GM04503 (cell line): ENCODE data around the gene FAM163B.

Experiments used
- DNase-seq: peaks from one replicate; pipeline ENCODE4 v3.0.0-alpha.2; 2012; ENCODE audit warnings: low read depth

Gene FAM163B

DNA sequence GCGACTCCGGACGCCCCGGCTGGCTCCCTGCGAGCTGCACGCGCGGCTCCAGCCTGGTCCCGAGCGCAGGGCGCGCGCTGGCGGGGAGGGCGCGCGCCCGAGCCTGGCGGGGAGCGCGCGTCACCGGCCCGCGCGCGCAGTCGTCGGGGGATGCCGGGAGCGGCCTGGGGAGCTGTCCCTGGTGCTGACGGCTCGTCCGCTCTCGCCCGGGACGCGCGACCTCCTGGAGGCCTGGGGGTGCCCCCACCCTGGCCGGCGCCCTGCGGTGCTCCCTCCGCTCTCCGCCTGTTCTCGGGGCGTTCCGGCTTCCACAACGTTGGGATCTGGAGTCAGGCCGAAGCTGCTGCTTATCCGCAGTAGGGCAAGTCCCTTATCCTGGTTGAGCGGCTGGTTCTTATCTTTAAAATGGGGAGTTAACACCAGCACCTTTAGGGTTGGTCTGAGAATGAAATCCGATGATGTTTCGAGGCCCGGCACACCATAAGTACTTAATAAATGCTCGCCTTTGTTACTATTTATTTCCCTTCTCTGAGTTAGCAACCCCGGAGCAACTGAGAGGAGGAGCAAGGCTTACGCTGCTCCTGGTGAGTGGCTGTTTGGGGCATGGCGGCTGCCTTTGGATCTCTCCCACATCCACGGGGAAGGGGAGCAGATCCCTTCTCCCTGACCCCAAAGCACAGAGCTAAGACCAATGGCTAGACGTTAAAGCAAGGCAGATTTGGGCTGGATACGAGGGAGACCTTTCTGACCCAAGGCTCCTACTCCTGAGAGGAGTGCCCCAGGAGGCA, at the start of gene FAM163B:
Gene FAM163B (minus strand): TSS at position 79 of the 788 bp plus-strand sequence. CDS start 29,166 bp downstream, outside the sequence.
- no peak for DNase-seq

GRCh38 chr9:133657120-133657661, 48.0 kb upstream of the FAM163B start:
- DNase-seq: no peak

DNA sequence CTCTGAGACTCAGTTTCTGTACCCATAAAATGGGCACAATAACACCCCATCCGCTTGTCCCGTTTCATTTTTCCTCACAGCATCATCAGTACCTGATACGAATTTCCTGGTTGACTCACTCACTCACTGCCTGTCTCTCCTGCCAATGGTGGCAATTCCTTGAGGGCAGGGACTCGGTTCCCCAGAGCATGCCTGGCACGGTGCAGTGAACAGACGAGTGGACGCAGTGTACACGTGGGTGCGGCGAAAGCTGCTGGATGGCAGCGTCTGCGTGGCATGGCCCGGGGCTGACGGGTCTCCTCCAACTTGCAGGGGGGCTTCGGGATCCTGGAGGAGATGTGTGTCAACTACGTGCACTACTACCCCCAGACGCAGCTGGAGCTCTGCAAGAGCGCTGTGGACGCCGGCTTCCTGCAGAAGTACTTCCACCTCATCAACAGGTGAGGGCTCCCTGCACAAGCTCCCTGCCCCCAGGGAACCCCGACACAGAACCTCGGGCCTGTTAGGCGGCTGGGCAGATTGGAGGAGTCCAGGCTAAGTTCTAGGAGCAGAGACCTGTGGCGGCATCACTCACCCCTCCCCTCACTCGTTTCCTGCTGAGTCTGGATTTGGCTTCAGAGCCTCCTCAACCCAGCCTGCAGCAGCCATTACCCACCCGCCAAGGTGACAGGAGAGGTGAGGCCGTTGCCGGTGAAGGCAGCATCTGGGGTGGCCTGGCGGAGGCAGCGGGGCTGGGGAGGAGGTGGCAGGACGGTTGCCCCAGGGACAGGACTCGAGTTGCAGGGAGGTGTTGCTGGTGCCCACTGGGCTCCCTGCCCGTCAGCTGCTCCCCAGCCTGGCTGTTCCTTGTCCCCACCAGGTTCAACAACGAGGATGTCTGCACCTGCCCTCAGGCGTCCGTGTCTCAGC, 47.3 kb upstream of the FAM163B start:
- DNase-seq: no peak

- no peak for DNase-seq
These were observed 46.5 kb upstream of the FAM163B start for GRCh38 chr9:133655701-133656100.

- no peak for DNase-seq
These were observed 45.8 kb upstream of the FAM163B start for GRCh38 chr9:133654736-133655657.

DNA sequence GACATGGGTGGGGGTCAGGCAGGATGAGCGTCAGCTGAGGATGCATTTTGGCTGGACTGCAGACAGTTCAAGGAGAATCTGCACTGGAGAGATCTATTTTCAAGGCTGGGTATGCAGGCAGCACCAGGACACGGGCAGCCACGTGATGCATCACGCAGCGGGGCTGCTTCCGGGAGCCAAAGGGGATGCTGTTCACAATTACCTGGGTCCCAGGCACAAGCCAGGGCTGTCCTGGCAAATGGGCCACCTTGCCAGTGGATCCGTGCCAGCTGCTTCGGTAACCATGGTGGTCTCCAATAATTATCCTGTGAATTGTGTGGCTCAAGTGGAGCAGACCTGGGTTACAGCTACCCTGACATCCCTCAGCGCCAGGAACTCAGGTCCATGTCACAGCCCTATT, 44.4 kb upstream of the FAM163B start:
- no peak for DNase-seq

GRCh38 chr9:133650026-133650425, 40.8 kb upstream of the FAM163B start:
- no peak for DNase-seq

- DNase-seq: no peak
These were observed 40.0 kb upstream of the FAM163B start for GRCh38 chr9:133649194-133649593.

GRCh38 chr9:133647765-133648469, 38.7 kb upstream of the FAM163B start:
- no peak for DNase-seq

- no peak for DNase-seq
These were observed 38.0 kb upstream of the FAM163B start for GRCh38 chr9:133647148-133647547.

- DNase-seq: no peak
These were observed 36.0 kb upstream of the FAM163B start for GRCh38 chr9:133645021-133645765.

DNA sequence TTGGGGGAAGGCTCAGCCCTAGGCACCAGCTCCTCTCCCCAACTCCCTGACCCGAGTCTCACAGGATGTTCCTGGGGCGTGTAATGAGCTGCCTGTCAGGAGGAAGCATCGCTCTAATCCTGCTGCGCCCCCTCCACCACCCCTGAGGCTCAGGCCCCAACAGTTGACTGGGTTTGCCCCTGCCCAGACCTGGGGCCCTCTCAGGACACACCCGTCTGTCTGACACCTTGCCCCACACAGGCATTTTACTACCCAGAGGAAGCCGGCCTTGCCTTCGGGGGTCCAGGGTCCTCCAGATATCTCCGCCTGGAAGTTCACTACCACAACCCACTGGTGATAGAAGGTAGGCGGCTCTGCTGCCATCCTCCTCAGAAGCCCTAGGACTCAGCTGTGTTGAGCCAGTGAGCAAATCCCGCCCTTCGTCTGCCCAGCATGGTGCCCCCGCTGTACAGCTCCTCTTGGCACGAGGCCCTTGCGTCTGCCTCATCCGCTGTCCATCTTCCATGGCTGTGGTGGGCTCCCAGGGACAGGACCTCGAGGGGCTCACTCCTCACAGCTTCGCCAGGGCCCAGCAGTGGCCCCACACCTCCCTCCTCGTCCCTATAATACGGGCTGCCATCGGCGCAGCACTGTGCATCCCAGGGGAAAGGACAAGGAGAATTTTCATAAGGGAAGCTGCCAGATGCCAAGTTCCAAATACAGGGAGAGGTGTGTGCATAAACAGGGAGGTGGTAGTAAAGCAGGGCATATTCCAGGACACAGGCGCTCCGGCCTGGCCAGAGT, 35.0 kb upstream of the FAM163B start:
- no peak for DNase-seq

GRCh38 chr9:133643362-133643755, 34.2 kb upstream of the FAM163B start:
- DNase-seq: no peak

DNA sequence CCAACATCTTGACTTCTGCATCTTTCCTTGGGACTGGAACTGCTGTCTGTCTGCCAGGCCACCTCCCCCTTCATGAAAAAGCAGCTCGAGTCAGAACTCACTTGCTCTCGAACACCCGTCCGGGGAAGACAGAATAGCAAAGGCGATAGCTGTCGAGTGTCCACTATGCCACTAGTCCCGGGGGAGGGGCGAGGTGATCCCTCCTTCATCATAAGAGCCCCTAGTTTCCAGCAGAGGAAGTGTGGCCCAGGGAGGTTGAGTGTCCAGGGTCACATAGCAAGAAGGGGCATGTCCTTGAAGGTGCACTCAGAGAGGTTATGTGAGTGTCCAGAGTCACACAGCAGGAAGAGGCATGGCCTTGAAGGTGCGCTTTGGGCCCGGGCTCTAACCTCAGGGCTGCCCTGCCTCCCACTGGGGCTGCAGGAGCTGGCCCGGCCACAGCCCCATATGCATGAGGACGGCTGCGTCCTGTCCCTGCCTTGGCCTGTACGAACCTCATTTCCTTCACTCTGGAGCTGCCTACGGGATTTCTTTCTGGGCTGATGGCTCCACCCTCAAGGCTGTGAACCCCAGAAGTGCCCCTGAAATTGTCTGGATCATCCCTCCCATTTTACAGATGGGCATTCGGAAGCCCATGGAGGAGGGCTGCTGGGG, 33.6 kb upstream of the FAM163B start:
- no peak for DNase-seq

DNA sequence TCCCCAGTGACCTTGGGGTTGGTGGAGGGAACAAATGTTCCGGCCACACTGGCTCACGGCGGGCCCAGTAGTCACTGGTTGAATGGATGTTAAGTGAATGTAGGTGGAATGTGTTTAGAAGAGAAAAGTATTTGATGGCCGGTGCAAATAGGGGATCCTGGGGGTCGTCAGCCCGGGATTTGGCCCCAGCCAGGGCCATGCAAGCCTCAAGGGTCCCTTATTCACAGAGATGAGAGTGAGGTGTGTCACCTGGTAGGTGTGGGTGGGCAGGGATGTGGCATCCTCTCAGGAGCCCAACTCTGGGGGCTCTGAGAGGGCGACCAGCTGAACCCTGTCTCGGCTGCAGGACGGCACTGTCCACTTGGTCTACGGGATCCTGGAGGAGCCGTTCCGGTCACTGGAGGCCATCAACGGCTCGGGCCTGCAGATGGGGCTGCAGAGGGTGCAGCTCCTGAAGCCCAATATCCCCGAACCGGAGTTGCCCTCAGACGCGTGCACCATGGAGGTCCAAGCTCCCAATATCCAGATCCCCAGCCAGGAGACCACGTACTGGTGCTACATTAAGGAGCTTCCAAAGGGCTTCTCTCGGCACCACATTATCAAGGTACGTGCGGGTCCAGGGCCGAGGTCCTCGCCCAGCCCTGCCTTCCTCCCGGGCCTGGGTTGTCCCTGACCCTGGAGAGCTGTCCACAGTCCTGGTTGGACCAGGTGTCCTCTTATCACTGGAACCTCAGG, 32.8 kb upstream of the FAM163B start:
- no peak for DNase-seq

GRCh38 chr9:133641396-133641655, 32.1 kb upstream of the FAM163B start:
- DNase-seq: no peak

DNA sequence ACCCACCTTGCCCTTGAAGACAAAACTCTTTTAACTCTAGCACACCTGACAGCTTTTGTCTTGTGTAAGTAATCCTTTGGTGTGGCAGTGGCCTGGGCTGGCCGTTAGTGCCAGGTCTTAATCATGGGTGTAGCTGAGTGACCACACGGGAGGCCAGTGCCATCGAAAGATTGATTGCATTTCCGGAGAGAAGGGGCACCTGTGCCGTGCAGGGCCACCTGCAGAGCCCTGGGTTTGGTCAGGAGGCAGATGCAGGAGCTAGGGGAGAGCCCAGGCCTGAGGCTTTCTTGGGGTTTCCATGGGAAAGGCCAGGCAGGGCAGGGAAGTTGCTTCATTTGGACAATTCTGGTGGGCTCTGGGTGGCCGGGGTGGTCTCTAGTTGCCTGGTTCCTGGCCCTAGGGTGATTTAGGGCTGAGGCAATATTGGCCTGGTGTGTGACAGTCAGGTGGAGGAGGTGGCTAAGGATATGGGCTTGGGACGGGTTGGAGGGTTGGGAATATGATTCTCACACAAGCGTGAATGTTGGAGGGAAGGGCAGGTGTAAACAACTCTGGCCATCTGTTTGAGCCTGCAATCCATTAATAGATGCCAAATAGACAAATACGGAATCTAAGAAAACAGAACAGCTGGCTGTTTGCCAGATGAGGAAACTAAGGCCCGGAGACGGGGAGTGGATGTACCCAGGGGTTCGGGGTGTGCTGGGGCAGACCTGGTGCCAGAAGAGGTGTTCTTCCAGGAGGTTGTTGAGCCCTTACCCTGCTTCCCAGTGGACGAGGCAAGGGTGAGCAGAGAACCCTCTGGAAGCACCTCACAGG, 31.6 kb upstream of the FAM163B start:
- no peak for DNase-seq

GRCh38 chr9:133640160-133640559, 31.0 kb upstream of the FAM163B start:
- DNase-seq: no peak
